B cell (primary cell): ENCODE results near the gene S1PR5.

Source experiments
- CTCF ChIP-seq: fragments of 200-600 bp; IDR thresholded peaks from one replicate; pipeline ENCODE4 v1.8.0; 2022; ENCODE audit warnings: antibody characterized with exemption, mild to moderate bottlenecking
- EZH2 ChIP-seq: IDR thresholded peaks from 2 replicates; pipeline ENCODE4 v1.6.1; 2012; ENCODE audit warnings: borderline replicate concordance, low read depth, mild to moderate bottlenecking, moderate library complexity, low read length; ENCODE audit not compliant: insufficient read depth, poor library complexity, severe bottlenecking

- TF ChIP-seq CTCF (no peak), EZH2 (no peak)
These were observed 42.2 kb downstream of the S1PR5 start for GRCh38 chr19:10474962-10475451.
